ENCODE data around the gene NRP2.

DNA sequence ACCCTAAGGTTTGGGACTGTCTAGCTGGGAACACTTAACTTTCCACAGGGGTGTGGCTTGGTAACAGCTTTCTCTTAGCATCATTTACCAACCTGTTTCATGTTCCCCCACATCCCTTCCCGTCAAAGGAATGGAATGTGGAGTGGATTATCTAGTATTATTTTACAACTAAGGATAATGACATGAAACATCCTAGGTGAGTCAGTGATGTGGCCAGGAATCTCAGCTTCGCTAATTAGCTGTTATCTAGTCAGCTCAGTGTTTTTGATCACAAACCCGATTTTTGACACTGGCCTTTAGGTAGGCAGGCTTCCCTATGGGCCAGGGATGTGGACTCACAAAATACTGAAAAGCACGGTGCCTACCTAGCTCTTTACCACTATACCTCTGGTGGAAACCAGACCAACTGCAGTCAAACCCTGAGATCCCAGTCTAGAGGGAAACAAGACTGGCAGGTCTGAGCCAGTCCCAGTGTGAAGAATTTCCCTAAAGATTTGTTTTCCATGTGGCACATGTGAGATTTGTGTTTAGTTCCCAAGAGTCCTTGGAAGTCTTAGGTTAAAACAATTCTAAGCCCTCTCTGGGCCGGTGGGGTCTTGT is 2.8 kb upstream of the NRP2 start:
- TF ChIP-seq, protein P1, sequence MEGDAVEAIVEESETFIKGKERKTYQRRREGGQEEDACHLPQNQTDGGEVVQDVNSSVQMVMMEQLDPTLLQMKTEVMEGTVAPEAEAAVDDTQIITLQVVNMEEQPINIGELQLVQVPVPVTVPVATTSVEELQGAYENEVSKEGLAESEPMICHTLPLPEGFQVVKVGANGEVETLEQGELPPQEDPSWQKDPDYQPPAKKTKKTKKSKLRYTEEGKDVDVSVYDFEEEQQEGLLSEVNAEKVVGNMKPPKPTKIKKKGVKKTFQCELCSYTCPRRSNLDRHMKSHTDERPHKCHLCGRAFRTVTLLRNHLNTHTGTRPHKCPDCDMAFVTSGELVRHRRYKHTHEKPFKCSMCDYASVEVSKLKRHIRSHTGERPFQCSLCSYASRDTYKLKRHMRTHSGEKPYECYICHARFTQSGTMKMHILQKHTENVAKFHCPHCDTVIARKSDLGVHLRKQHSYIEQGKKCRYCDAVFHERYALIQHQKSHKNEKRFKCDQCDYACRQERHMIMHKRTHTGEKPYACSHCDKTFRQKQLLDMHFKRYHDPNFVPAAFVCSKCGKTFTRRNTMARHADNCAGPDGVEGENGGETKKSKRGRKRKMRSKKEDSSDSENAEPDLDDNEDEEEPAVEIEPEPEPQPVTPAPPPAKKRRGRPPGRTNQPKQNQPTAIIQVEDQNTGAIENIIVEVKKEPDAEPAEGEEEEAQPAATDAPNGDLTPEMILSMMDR (IDR thresholded peaks at IDR 0.05), result no peak
- TF ChIP-seq POLR2A (IDR thresholded peaks at IDR 0.05), result no peak
